ENCODE measurements around the gene MED14.

MED14 gene

GRCh38 chrX:40729598-40730584 lies 5.5 kb downstream of the MED14 start:
- DNase-seq (ENCODE audit: low spot score), result no peak

- no peak for DNase-seq (ENCODE audit: low spot score)
These were observed 7.6 kb downstream of the MED14 start for GRCh38 chrX:40727581-40728252.

- no peak for DNase-seq (ENCODE audit: low spot score)
These were observed 8.2 kb downstream of the MED14 start for GRCh38 chrX:40727093-40727492.

- DNase-seq (ENCODE audit: low spot score), result no peak
These were observed 12.4 kb downstream of the MED14 start for GRCh38 chrX:40722930-40723329.

- DNase-seq (ENCODE audit: low spot score), result no peak
These were observed 13.7 kb downstream of the MED14 start for GRCh38 chrX:40721489-40722106.

GRCh38 chrX:40720792-40721191 lies 14.6 kb downstream of the MED14 start:
- DNase-seq (ENCODE audit: low spot score), result no peak

GRCh38 chrX:40720339-40720738 lies 15.0 kb downstream of the MED14 start:
- no peak for DNase-seq (ENCODE audit: low spot score)

GRCh38 chrX:40719731-40720130 lies 15.6 kb downstream of the MED14 start:
- no peak for DNase-seq (ENCODE audit: low spot score)

- peak; percentile 40 for DNase-seq (ENCODE audit: low spot score)
These were observed 16.1 kb downstream of the MED14 start for GRCh38 chrX:40719218-40719617.

- no peak for DNase-seq (ENCODE audit: low spot score)
These were observed 25.9 kb downstream of the MED14 start for GRCh38 chrX:40709395-40709794.

GRCh38 chrX:40705658-40706312 lies 29.6 kb downstream of the MED14 start:
- DNase-seq (ENCODE audit: low spot score), result no peak

GRCh38 chrX:40700640-40701342 lies 34.6 kb downstream of the MED14 start:
- DNase-seq (ENCODE audit: low spot score), result no peak

GRCh38 chrX:40698851-40699250 lies 36.5 kb downstream of the MED14 start:
- DNase-seq (ENCODE audit: low spot score), result no peak

GRCh38 chrX:40694802-40695201 lies 40.5 kb downstream of the MED14 start:
- no peak for DNase-seq (ENCODE audit: low spot score)

- no peak for DNase-seq (ENCODE audit: low spot score)
These were observed 46.4 kb downstream of the MED14 start for GRCh38 chrX:40688929-40689328.

GRCh38 chrX:40687169-40687568 lies 48.2 kb downstream of the MED14 start:
- DNase-seq (ENCODE audit: low spot score), result no peak

- DNase-seq (ENCODE audit: low spot score), result no peak
These were observed 49.9 kb downstream of the MED14 start for GRCh38 chrX:40685362-40685918.

GRCh38 chrX:40684092-40684491 lies 51.2 kb downstream of the MED14 start:
- DNase-seq (ENCODE audit: low spot score), result no peak

GRCh38 chrX:40683245-40683644 lies 52.1 kb downstream of the MED14 start:
- DNase-seq (ENCODE audit: low spot score), result no peak

- no peak for DNase-seq (ENCODE audit: low spot score)
These were observed 64.2 kb downstream of the MED14 start for GRCh38 chrX:40671126-40671525.

Measured in RKO (cell line).